Measurements from ENCODE around the gene MRPL49. TPM values are rescaled to one million over a fixed set of nuclear protein-coding genes. Genes with fewer than 3 reads are reported as not detected.
A peak's percentile ranks its signal among the peaks of the same experiment; 100 is the strongest.

The MRPL49 gene
- 19.5 TPM for total RNA-seq (ENCODE audit: insufficient read depth, low replicate concordance)

- peak; percentile 99 for DNase-seq (ENCODE audit: low spot score)
Measured at GRCh38 chr11:65121865-65122696, at the start of gene MRPL49, which contains the start of gene FAU. Gene MRPL49, plus strand, starts transcription at chr11:65122321. Its CDS starts 26 bp downstream, at chr11:65122347. Gene FAU, minus strand, starts transcription at chr11:65122134. Its CDS starts 321 bp downstream, at chr11:65121813.

- no peak for DNase-seq (ENCODE audit: low spot score)
Measured at GRCh38 chr11:65072631-65072966, 49.5 kb upstream of the MRPL49 start.

- DNase-seq (ENCODE audit: low spot score) = no peak
Measured at GRCh38 chr11:65077451-65077850, 44.7 kb upstream of the MRPL49 start.

- DNase-seq (ENCODE audit: low spot score) = no peak
Measured at GRCh38 chr11:65078151-65078550, 44.0 kb upstream of the MRPL49 start.

- no peak for DNase-seq (ENCODE audit: low spot score)
Measured at GRCh38 chr11:65078786-65079342, 43.3 kb upstream of the MRPL49 start.

- no peak for DNase-seq (ENCODE audit: low spot score)
Measured at GRCh38 chr11:65083134-65083833, 38.8 kb upstream of the MRPL49 start.

GRCh38 chr11:65083834-65084597 is 38.1 kb upstream of the MRPL49 start, which contains the start of the genes CDCA5 and ZFPL1:
Gene CDCA5, minus strand, starts transcription at chr11:65084040. Its CDS starts 62 bp downstream, at chr11:65083978.
Gene ZFPL1, plus strand, starts transcription at chr11:65084222. Its CDS starts 477 bp downstream, at chr11:65084699.
- peak; percentile 95 for DNase-seq (ENCODE audit: low spot score)

- DNase-seq (ENCODE audit: low spot score) = no peak
Measured at GRCh38 chr11:65084598-65085375, 37.3 kb upstream of the MRPL49 start.

- DNase-seq (ENCODE audit: low spot score) = no peak
Measured at GRCh38 chr11:65085446-65085845, 36.7 kb upstream of the MRPL49 start.

- no peak for DNase-seq (ENCODE audit: low spot score)
Measured at GRCh38 chr11:65086809-65087208, 35.3 kb upstream of the MRPL49 start.

- DNase-seq (ENCODE audit: low spot score) = no peak
Measured at GRCh38 chr11:65087216-65087615, 34.9 kb upstream of the MRPL49 start.

- DNase-seq (ENCODE audit: low spot score) = no peak
Measured at GRCh38 chr11:65087827-65088226, 34.3 kb upstream of the MRPL49 start.

- no peak for DNase-seq (ENCODE audit: low spot score)
Measured at GRCh38 chr11:65089621-65090020, 32.5 kb upstream of the MRPL49 start.

GRCh38 chr11:65090628-65091027 is 31.5 kb upstream of the MRPL49 start:
- no peak for DNase-seq (ENCODE audit: low spot score)

GRCh38 chr11:65095427-65095826 is 26.7 kb upstream of the MRPL49 start:
- DNase-seq (ENCODE audit: low spot score) = no peak

GRCh38 chr11:65095974-65096806 is 25.9 kb upstream of the MRPL49 start, which contains the start of gene VPS51:
Gene VPS51, plus strand, starts transcription at chr11:65096214. Its CDS starts 37 bp downstream, at chr11:65096251.
- DNase-seq (ENCODE audit: low spot score) = peak; percentile 92

GRCh38 chr11:65096926-65097325 is 25.2 kb upstream of the MRPL49 start:
- DNase-seq (ENCODE audit: low spot score) = no peak

GRCh38 chr11:65100674-65101350 is 21.3 kb upstream of the MRPL49 start:
- DNase-seq (ENCODE audit: low spot score) = no peak
